Measurements from ENCODE around the gene TMEM41B. TPM values are rescaled to one million over a fixed set of nuclear protein-coding genes. Genes with fewer than 3 reads are reported as not detected.

Gene TMEM41B
- total RNA-seq, 2 donors from 2014 or later: 35.4 to 38.1 TPM

Other genes starting within 250 kb of the TMEM41B start
- gene SCUBE2, start 223.0 kb downstream of the TMEM41B start, total RNA-seq: under 1 TPM in 1 of 2 donors, not detected in 1; 0.37 TPM
- 10 to 100 TPM; 54.2 to 62.7 TPM for gene DENND5A, start 49.2 kb downstream of the TMEM41B start, total RNA-seq
- 100 to 1,000 TPM; 122 to 125 TPM for gene IPO7, start 70.1 kb upstream of the TMEM41B start, total RNA-seq
- 10 to 100 TPM; 21.8 to 29.1 TPM for gene ZNF143, start 146.4 kb upstream of the TMEM41B start, total RNA-seq